ENCODE results near the gene RSPH1. TPM values are rescaled to one million over a fixed set of nuclear protein-coding genes. Genes with fewer than 3 reads are reported as not detected.
A peak's percentile ranks its signal among the peaks of the same experiment; 100 is the strongest.

Gene RSPH1
- total RNA-seq, 4 donors from 2014 or later, result 0.80 to 10.0 (median 8.0) TPM

- 74 to 89% methylated on average over 10 to 17 of the region's 17 CpGs for WGBS, 2 donors (ENCODE audit: low coverage in 1 of 2)
- in situ Hi-C loops (cut with MboI; ENCODE audit: low pct_ligation_motif_present in 1 of 4, low pct_unique_long_range_greater_than_20kb in 1 of 4, low sequenced_read_pairs in 3 of 4) (loop anchor here in 1 of 4 donors (10.0 to 25.0 kb wide), 2 partner anchors 71 to 302 kb away; no protein-coding TSS in a partner anchor), intact Hi-C loops (cut with DNase I; ENCODE audit: low total_unique reads) (no loop called here)
- Histone ChIP-seq H3K4me3 (no peak overlapping the region), H3K27me3 (no peaks in the 10 kb centered on the region), H3K4me1 (peaks cover 32 to 94% (median 73%) of the 10 kb centered on the region in 4 donors), H3K9me3 (no peaks in the 10 kb centered on the region), H3K27ac (peak overlapping the region; percentile 78 to 87 (median 83)), H3K36me3 (no peaks in the 10 kb centered on the region)
- DNase-seq, result peak; percentile 65
- no peak for TF ChIP-seq CTCF (IDR thresholded peaks at IDR 0.05)
- TF ChIP-seq EP300 (IDR thresholded peaks at IDR 0.05; ENCODE audit: low read depth), result no peak
- no peak for TF ChIP-seq POLR2A (IDR thresholded peaks at IDR 0.05)
- no peak for TF ChIP-seq POLR2AphosphoS5 (IDR thresholded peaks at IDR 0.05)
These were observed 32.0 kb downstream of the RSPH1 start for GRCh38 chr21:42463861-42464515.

GRCh38 chr21:42461881-42462877, 33.8 kb downstream of the RSPH1 start:
- no peaks in the 10 kb centered on the region for H3K9me3 ChIP-seq
- no peaks in the 10 kb centered on the region for H3K36me3 ChIP-seq
- H3K4me1 ChIP-seq, result peaks cover 23 to 80% (median 64%) of the 10 kb centered on the region in 4 donors
- peak overlapping the region; percentile 78 to 87 (median 83) for H3K27ac ChIP-seq
- in situ Hi-C loops (cut with MboI; ENCODE audit: low pct_ligation_motif_present in 1 of 4, low pct_unique_long_range_greater_than_20kb in 1 of 4, low sequenced_read_pairs in 3 of 4), result loop anchor here in 1 of 4 donors (10.0 to 25.0 kb wide), 2 partner anchors 73 to 300 kb away; no protein-coding TSS in a partner anchor
- H3K27me3 ChIP-seq, result no peaks in the 10 kb centered on the region
- intact Hi-C loops (cut with DNase I; ENCODE audit: low total_unique reads), result no loop called here
- H3K4me3 ChIP-seq, result no peak overlapping the region
- WGBS, 2 donors (ENCODE audit: low coverage in 1 of 2), result 70 to 80% methylated on average over 1 to 10 of the region's 10 CpGs
- TF ChIP-seq CTCF (IDR thresholded peaks at IDR 0.05) (no peak), EP300 (IDR thresholded peaks at IDR 0.05; ENCODE audit: low read depth) (no peak), POLR2A (IDR thresholded peaks at IDR 0.05) (peak; percentile 23), POLR2AphosphoS5 (IDR thresholded peaks at IDR 0.05) (peak; percentile 49 to 64 (median 64))
- peak; percentile 67 for DNase-seq

- Histone ChIP-seq H3K27ac (peak overlapping the region; percentile 78 to 87 (median 83)), H3K4me1 (peaks cover 23 to 78% (median 60%) of the 10 kb centered on the region in 4 donors), H3K36me3 (no peaks in the 10 kb centered on the region), H3K9me3 (no peaks in the 10 kb centered on the region), H3K4me3 (no peak overlapping the region), H3K27me3 (no peaks in the 10 kb centered on the region)
- TF ChIP-seq POLR2AphosphoS5 (IDR thresholded peaks at IDR 0.05) (no peak), POLR2A (IDR thresholded peaks at IDR 0.05) (no peak), CTCF (IDR thresholded peaks at IDR 0.05) (no peak), EP300 (IDR thresholded peaks at IDR 0.05; ENCODE audit: low read depth) (no peak)
- intact Hi-C loops (cut with DNase I; ENCODE audit: low total_unique reads), result no loop called here
- in situ Hi-C loops (cut with MboI; ENCODE audit: low pct_ligation_motif_present in 1 of 4, low pct_unique_long_range_greater_than_20kb in 1 of 4, low sequenced_read_pairs in 3 of 4), result loop anchor here in 1 of 4 donors (10.0 to 25.0 kb wide), 2 partner anchors 74 to 299 kb away; no protein-coding TSS in a partner anchor
- DNase-seq, result peak; percentile 43
- 53 to 56% methylated on average over 4 to 5 of the region's 5 CpGs for WGBS, 2 donors (ENCODE audit: low coverage in 1 of 2)
These were observed 34.9 kb downstream of the RSPH1 start for GRCh38 chr21:42461185-42461520.

Measured in transverse colon (tissue), 4 donors.